Keratinocyte (primary cell): ENCODE data around the gene IL19. TPM values are rescaled to one million over a fixed set of nuclear protein-coding genes. Genes with fewer than 3 reads are reported as not detected.

ENCODE experiments used
- DNase-seq: peaks from one replicate; pipeline ENCODE4 v3.0.0-alpha.2; 2011; ENCODE audit warnings: low read depth, missing footprints, low spot score
- FAIRE-seq: peaks from 2 replicates; lab custom pipeline; 2011; peaks lifted over from hg19 to GRCh38; lab: Jason Lieb, UNC
- H2AFZ ChIP-seq: 2 replicates; pipeline ENCODE4 v1.6.0; 2012; ENCODE audit warnings: low read length, control low read depth, inconsistent platforms; ENCODE audit not compliant: control insufficient read depth
- H3K27ac ChIP-seq: 2 replicates; pipeline ENCODE4 v1.5.1; 2011; ENCODE audit warnings: low read length; ENCODE audit not compliant: control insufficient read depth, insufficient read depth
- H3K27me3 ChIP-seq: 3 replicates; pipeline ENCODE4 v1.6.0; 2011; ENCODE audit warnings: low read length; ENCODE audit not compliant: control insufficient read depth, insufficient read depth; ENCODE audit errors: extremely low read depth
- H3K36me3 ChIP-seq, 2 experiments: 2 replicates in 1 of 2; 3 replicates in 1 of 2; pipeline ENCODE4 v1.5.1; 2011; ENCODE audit warnings: low read length in 2 of 2, mild to moderate bottlenecking in 1 of 2; ENCODE audit not compliant: control insufficient read depth in 2 of 2, insufficient read depth in 2 of 2; ENCODE audit errors: extremely low read depth in 1 of 2
- H3K4me1 ChIP-seq: 3 replicates; pipeline ENCODE4 v1.5.1; 2011; ENCODE audit warnings: low read length; ENCODE audit not compliant: control insufficient read depth, insufficient read depth; ENCODE audit errors: extremely low read depth
- H3K4me2 ChIP-seq: 3 replicates; pipeline ENCODE4 v1.6.0; 2011; ENCODE audit warnings: low read depth, low read length; ENCODE audit not compliant: control insufficient read depth, insufficient read depth; ENCODE audit errors: extremely low read depth
- H3K4me3 ChIP-seq, 3 experiments: fragments of 200-600 bp in 1 of 3; sonication (generic) in 1 of 3; 2 replicates in 2 of 3; 3 replicates in 1 of 3; pipeline ENCODE4 v1.5.1; 2011 to 2016; ENCODE audit warnings: low read length in 3 of 3, mild to moderate bottlenecking in 3 of 3, control low read depth in 2 of 3, inconsistent platforms in 1 of 3, low read depth in 1 of 3, mixed read lengths in 1 of 3, mixed run types in 1 of 3, moderate library complexity in 1 of 3; ENCODE audit not compliant: control insufficient read depth in 2 of 3, insufficient read depth in 2 of 3; ENCODE audit errors: extremely low read depth in 1 of 3
- H3K79me2 ChIP-seq: 2 replicates; pipeline ENCODE4 v1.6.0; 2012; ENCODE audit warnings: low read length; ENCODE audit not compliant: control insufficient read depth, insufficient read depth
- H3K9ac ChIP-seq: 3 replicates; pipeline ENCODE4 v1.6.0; 2011; ENCODE audit warnings: low read length; ENCODE audit not compliant: control insufficient read depth, insufficient read depth; ENCODE audit errors: extremely low read depth
- H3K9me1 ChIP-seq: 3 replicates; pipeline ENCODE4 v1.6.0; 2011; ENCODE audit warnings: low read length; ENCODE audit not compliant: control insufficient read depth, insufficient read depth; ENCODE audit errors: extremely low read depth
- H3K9me3 ChIP-seq: 2 replicates; pipeline ENCODE4 v1.5.1; 2012; ENCODE audit warnings: low read depth, low read length; ENCODE audit not compliant: control insufficient read depth
- H4K20me1 ChIP-seq: 3 replicates; pipeline ENCODE4 v1.6.0; 2011; ENCODE audit warnings: low read length; ENCODE audit not compliant: control insufficient read depth, insufficient read depth; ENCODE audit errors: extremely low read depth
- CTCF ChIP-seq, 3 experiments: IDR thresholded peaks in 1 of 3; conservative IDR thresholded peaks in 1 of 3; optimal IDR thresholded peaks in 1 of 3; 2 replicates in 2 of 3; 3 replicates in 1 of 3; pipeline versions ENCODE3 to v1.5.1; 2011; ENCODE audit warnings: low read length in 3 of 3, mild to moderate bottlenecking in 3 of 3, moderate library complexity in 2 of 3, control low read depth in 1 of 3, inconsistent platforms in 1 of 3; ENCODE audit not compliant: insufficient read depth in 2 of 3; ENCODE audit errors: extremely low read depth in 1 of 3
- EZH2 ChIP-seq: IDR thresholded peaks from one replicate; pipeline ENCODE4 v1.6.1; 2012; ENCODE audit warnings: inconsistent platforms, mild to moderate bottlenecking, low read length, moderate library complexity
- dilution Hi-C: fragments of 300-500 bp; cut with MboI; formaldehyde crosslinking; loops from one replicate; pipeline ENCODE4 v1.7.0; 2020; ENCODE audit warnings: low sequenced_read_pairs; ENCODE audit not compliant: extremely low pct_ligation_motif_present
- polyA plus RNA-seq, 5 experiments: library from polyadenylated mRNA; depleted of rRNA in 3 of 5; stranded (reverse) in 3 of 5; stranded (forward) in 1 of 5; unstranded in 1 of 5; fragments of >200 nt; gene quantifications; 1 replicate in 1 of 5; 2 replicates in 3 of 5; 3 replicates in 1 of 5; pipeline versions ENCODE4 v1.2.1 to v1.2.3, GENCODE V29; 2011 to 2012; ENCODE audit warnings: missing spikeins in 2 of 5, low read depth in 1 of 5, low replicate concordance in 1 of 5

IL19 gene
- polyA plus RNA-seq, 1 donor (not counting 4 experiments of a cell fraction or from before 2014, with no cell fraction given), result not detected

GRCh38 chr1:206797534-206798383 is 27.2 kb downstream of the IL19 start:
- DNase-seq (no peak), FAIRE-seq (no peak)
- Histone ChIP-seq H3K36me3 (no peaks in the 10 kb centered on the region), H4K20me1 (no peaks in the 10 kb centered on the region), H3K27me3 (no peaks in the 10 kb centered on the region), H3K4me1 (peaks cover 8% of the 10 kb centered on the region), H3K4me3 (no peak overlapping the region), H3K27ac (no peak overlapping the region), H3K4me2 (no peak overlapping the region), H3K9ac (no peak overlapping the region), H3K9me1 (no peaks in the 10 kb centered on the region), H3K79me2 (no peaks in the 10 kb centered on the region), H3K9me3 (no peaks in the 10 kb centered on the region), H2AFZ (no peak overlapping the region)
- TF ChIP-seq EZH2, result no peak
- TF ChIP-seq CTCF (optimal IDR thresholded peaks at IDR 0.05 in 1 of 3, IDR thresholded peaks at IDR 0.05 in 1 of 3, conservative IDR thresholded peaks at IDR 0.05 in 1 of 3; ENCODE audit: extremely low read depth in 1 of 3, insufficient read depth in 2 of 3, low read length in 3 of 3), result peak; percentile 50 to 82 (median 55)
- dilution Hi-C loops, result no loop called here

GRCh38 chr1:206798384-206798996 is 27.9 kb downstream of the IL19 start:
- dilution Hi-C loops, result no loop called here
- TF ChIP-seq CTCF (optimal IDR thresholded peaks at IDR 0.05 in 1 of 3, IDR thresholded peaks at IDR 0.05 in 1 of 3, conservative IDR thresholded peaks at IDR 0.05 in 1 of 3; ENCODE audit: extremely low read depth in 1 of 3, insufficient read depth in 2 of 3, low read length in 3 of 3) (peak in 1 of 3 experiments; percentile 0), EZH2 (no peak)

More at GRCh38 chr1:206798384-206798996, 27.9 kb downstream of the IL19 start:
- Histone ChIP-seq H3K36me3 (no peaks in the 10 kb centered on the region), H3K27ac (no peak overlapping the region), H3K9me3 (no peaks in the 10 kb centered on the region), H3K4me2 (no peak overlapping the region), H3K27me3 (no peaks in the 10 kb centered on the region), H3K79me2 (no peaks in the 10 kb centered on the region), H4K20me1 (no peaks in the 10 kb centered on the region), H3K4me1 (peaks cover 8% of the 10 kb centered on the region), H3K9me1 (no peaks in the 10 kb centered on the region), H3K9ac (no peak overlapping the region), H2AFZ (no peak overlapping the region), H3K4me3 (no peak overlapping the region)
- DNase-seq (no peak), FAIRE-seq (no peak)
